ENCODE results near the gene GAA. TPM values are rescaled to one million over a fixed set of nuclear protein-coding genes. Genes with fewer than 3 reads are reported as not detected.

GAA gene
- total RNA-seq, 4 donors from 2014 or later = 39.4 to 59.9 (median 45.3) TPM

DNA sequence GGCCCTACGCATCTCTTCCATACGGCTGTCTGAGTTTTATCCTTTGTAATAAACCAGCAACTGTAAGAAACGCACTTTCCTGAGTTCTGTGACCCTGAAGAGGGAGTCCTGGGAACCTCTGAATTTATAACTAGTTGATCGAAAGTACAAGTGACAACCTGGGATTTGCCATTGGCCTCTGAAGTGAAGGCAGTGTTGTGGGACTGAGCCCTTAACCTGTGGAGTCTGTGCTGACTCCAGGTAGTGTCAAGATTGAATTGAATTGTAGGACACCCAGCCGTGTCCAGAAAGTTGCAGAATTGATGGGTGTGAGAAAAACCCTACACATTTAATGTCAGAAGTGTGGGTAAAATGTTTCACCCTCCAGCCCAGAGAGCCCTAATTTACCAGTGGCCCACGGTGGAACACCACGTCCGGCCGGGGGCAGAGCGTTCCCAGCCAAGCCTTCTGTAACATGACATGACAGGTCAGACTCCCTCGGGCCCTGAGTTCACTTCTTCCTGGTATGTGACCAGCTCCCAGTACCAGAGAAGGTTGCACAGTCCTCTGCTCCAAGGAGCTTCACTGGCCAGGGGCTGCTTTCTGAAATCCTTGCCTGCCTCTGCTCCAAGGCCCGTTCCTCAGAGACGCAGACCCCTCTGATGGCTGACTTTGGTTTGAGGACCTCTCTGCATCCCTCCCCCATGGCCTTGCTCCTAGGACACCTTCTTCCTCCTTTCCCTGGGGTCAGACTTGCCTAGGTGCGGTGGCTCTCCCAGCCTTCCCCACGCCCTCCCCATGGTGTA, 1.5 kb downstream of the GAA start:
- H3K4me1 ChIP-seq = peaks cover 41% of the 10 kb centered on the region
- TF ChIP-seq POLR2AphosphoS5 (IDR thresholded peaks at IDR 0.05) = no peak
- no peak for TF ChIP-seq POLR2A (IDR thresholded peaks at IDR 0.05)
- TF ChIP-seq EP300 (IDR thresholded peaks at IDR 0.05) = no peak
- TF ChIP-seq, protein P1, sequence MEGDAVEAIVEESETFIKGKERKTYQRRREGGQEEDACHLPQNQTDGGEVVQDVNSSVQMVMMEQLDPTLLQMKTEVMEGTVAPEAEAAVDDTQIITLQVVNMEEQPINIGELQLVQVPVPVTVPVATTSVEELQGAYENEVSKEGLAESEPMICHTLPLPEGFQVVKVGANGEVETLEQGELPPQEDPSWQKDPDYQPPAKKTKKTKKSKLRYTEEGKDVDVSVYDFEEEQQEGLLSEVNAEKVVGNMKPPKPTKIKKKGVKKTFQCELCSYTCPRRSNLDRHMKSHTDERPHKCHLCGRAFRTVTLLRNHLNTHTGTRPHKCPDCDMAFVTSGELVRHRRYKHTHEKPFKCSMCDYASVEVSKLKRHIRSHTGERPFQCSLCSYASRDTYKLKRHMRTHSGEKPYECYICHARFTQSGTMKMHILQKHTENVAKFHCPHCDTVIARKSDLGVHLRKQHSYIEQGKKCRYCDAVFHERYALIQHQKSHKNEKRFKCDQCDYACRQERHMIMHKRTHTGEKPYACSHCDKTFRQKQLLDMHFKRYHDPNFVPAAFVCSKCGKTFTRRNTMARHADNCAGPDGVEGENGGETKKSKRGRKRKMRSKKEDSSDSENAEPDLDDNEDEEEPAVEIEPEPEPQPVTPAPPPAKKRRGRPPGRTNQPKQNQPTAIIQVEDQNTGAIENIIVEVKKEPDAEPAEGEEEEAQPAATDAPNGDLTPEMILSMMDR (IDR thresholded peaks at IDR 0.05) = no peak
- peak overlapping the region; percentile 96 for H3K4me3 ChIP-seq
- WGBS = 71% methylated on average over 11 of the region's 15 CpGs
- H3K27ac ChIP-seq = no peak overlapping the region
- no peaks in the 10 kb centered on the region for H3K9me3 ChIP-seq
- peak in 1 of 2 donors; percentile 54 for DNase-seq (ENCODE audit: low spot score in 2 of 2)
- H3K27me3 ChIP-seq = no peaks in the 10 kb centered on the region
- no peaks in the 10 kb centered on the region for H3K36me3 ChIP-seq

DNA sequence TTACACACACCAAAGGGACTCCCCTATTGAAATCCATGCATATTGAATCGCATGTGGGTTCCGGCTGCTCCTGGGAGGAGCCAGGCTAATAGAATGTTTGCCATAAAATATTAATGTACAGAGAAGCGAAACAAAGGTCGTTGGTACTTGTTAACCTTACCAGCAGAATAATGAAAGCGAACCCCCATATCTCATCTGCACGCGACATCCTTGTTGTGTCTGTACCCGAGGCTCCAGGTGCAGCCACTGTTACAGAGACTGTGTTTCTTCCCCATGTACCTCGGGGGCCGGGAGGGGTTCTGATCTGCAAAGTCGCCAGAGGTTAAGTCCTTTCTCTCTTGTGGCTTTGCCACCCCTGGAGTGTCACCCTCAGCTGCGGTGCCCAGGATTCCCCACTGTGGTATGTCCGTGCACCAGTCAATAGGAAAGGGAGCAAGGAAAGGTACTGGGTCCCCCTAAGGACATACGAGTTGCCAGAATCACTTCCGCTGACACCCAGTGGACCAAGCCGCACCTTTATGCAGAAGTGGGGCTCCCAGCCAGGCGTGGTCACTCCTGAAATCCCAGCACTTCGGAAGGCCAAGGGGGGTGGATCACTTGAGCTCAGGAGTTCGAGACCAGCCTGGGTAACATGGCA, 2.2 kb downstream of the GAA start:
- no peak overlapping the region for H3K27ac ChIP-seq
- no peaks in the 10 kb centered on the region for H3K27me3 ChIP-seq
- no peak for TF ChIP-seq EP300 (IDR thresholded peaks at IDR 0.05)
- TF ChIP-seq, protein P1 (IDR thresholded peaks at IDR 0.05) = no peak
- no peak for TF ChIP-seq POLR2AphosphoS5 (IDR thresholded peaks at IDR 0.05)
- no peak for TF ChIP-seq POLR2A (IDR thresholded peaks at IDR 0.05)
- H3K9me3 ChIP-seq = no peaks in the 10 kb centered on the region
- no peak overlapping the region for H3K4me3 ChIP-seq
- DNase-seq (ENCODE audit: low spot score in 2 of 2) = peak in 1 of 2 donors; percentile 47
- WGBS = 83% methylated on average over 19 of the region's 19 CpGs
- peaks cover 41% of the 10 kb centered on the region for H3K4me1 ChIP-seq
- H3K36me3 ChIP-seq = peaks cover 7% of the 10 kb centered on the region

DNA sequence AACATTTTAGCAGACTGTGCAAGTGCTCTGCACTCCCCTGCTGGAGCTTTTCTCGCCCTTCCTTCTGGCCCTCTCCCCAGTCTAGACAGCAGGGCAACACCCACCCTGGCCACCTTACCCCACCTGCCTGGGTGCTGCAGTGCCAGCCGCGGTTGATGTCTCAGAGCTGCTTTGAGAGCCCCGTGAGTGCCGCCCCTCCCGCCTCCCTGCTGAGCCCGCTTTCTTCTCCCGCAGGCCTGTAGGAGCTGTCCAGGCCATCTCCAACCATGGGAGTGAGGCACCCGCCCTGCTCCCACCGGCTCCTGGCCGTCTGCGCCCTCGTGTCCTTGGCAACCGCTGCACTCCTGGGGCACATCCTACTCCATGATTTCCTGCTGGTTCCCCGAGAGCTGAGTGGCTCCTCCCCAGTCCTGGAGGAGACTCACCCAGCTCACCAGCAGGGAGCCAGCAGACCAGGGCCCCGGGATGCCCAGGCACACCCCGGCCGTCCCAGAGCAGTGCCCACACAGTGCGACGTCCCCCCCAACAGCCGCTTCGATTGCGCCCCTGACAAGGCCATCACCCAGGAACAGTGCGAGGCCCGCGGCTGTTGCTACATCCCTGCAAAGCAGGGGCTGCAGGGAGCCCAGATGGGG, 3.1 kb downstream of the GAA start:
- Histone ChIP-seq H3K4me1 (peaks cover 46% of the 10 kb centered on the region), H3K4me3 (no peak overlapping the region), H3K27ac (no peak overlapping the region), H3K9me3 (no peaks in the 10 kb centered on the region), H3K27me3 (no peaks in the 10 kb centered on the region), H3K36me3 (peaks cover 8% of the 10 kb centered on the region)
- TF ChIP-seq EP300 (IDR thresholded peaks at IDR 0.05) (no peak), POLR2A (IDR thresholded peaks at IDR 0.05) (no peak), POLR2AphosphoS5 (IDR thresholded peaks at IDR 0.05) (no peak)
- TF ChIP-seq, protein P1 (IDR thresholded peaks at IDR 0.05) = no peak
- 59% methylated on average over 26 of the region's 26 CpGs for WGBS
- peak in 1 of 2 donors; percentile 62 for DNase-seq (ENCODE audit: low spot score in 2 of 2)

DNA sequence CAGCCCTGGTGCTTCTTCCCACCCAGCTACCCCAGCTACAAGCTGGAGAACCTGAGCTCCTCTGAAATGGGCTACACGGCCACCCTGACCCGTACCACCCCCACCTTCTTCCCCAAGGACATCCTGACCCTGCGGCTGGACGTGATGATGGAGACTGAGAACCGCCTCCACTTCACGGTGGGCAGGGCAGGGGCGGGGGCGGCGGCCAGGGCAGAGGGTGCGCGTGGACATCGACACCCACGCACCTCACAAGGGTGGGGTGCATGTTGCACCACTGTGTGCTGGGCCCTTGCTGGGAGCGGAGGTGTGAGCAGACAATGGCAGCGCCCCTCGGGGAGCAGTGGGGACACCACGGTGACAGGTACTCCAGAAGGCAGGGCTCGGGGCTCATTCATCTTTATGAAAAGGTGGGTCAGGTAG, 3.6 kb downstream of the GAA start:
- 90% methylated on average over 13 of the region's 18 CpGs for WGBS
- Histone ChIP-seq H3K4me3 (no peak overlapping the region), H3K9me3 (no peaks in the 10 kb centered on the region), H3K27ac (no peak overlapping the region), H3K36me3 (peaks cover 10% of the 10 kb centered on the region), H3K27me3 (no peaks in the 10 kb centered on the region), H3K4me1 (peaks cover 49% of the 10 kb centered on the region)
- TF ChIP-seq POLR2A (IDR thresholded peaks at IDR 0.05) (no peak), POLR2AphosphoS5 (IDR thresholded peaks at IDR 0.05) (no peak), EP300 (IDR thresholded peaks at IDR 0.05) (no peak)
- TF ChIP-seq, protein P1 (IDR thresholded peaks at IDR 0.05) = no peak
- DNase-seq (ENCODE audit: low spot score in 2 of 2) = peak in 1 of 2 donors; percentile 62

DNA sequence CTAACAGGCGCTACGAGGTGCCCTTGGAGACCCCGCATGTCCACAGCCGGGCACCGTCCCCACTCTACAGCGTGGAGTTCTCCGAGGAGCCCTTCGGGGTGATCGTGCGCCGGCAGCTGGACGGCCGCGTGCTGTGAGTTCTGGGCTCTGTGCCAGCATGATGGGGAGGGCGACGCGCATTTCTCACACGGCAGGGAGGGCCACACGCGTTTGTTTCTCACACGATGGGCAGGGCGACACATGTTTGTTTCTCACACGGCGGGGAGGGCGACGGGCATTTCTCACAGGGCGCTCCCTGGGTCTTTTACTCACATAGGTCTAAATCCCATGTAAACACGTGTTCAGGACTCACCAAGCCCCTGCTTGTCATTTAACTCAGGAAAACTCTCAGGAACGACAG, 4.4 kb downstream of the GAA start:
- TF ChIP-seq EP300 (IDR thresholded peaks at IDR 0.05) (no peak), POLR2AphosphoS5 (IDR thresholded peaks at IDR 0.05) (no peak), POLR2A (IDR thresholded peaks at IDR 0.05) (no peak)
- TF ChIP-seq, protein P1 (IDR thresholded peaks at IDR 0.05) = no peak
- Histone ChIP-seq H3K4me3 (no peak overlapping the region), H3K27ac (no peak overlapping the region), H3K36me3 (peaks cover 15% of the 10 kb centered on the region), H3K27me3 (no peaks in the 10 kb centered on the region), H3K4me1 (peaks cover 49% of the 10 kb centered on the region), H3K9me3 (no peaks in the 10 kb centered on the region)
- peak in 1 of 2 donors; percentile 78 for DNase-seq (ENCODE audit: low spot score in 2 of 2)
- 43% methylated on average over 28 of the region's 29 CpGs for WGBS
